SIG-M5 treated with dmso at 0.1 percent for 504 hours (cell line): Measurements from ENCODE around the gene UNC13B.
"Not testable (repeated sequence)": the region's sequence is repeated elsewhere in the genome, so short reads cannot be mapped to it uniquely, and the experiment has no call there.

ENCODE experiments used
- DNase-seq: peaks from one replicate; lab custom pipeline; 2025; ENCODE audit not compliant: unreplicated experiment; lab: John Stamatoyannopoulos, UW

The UNC13B gene

DNA sequence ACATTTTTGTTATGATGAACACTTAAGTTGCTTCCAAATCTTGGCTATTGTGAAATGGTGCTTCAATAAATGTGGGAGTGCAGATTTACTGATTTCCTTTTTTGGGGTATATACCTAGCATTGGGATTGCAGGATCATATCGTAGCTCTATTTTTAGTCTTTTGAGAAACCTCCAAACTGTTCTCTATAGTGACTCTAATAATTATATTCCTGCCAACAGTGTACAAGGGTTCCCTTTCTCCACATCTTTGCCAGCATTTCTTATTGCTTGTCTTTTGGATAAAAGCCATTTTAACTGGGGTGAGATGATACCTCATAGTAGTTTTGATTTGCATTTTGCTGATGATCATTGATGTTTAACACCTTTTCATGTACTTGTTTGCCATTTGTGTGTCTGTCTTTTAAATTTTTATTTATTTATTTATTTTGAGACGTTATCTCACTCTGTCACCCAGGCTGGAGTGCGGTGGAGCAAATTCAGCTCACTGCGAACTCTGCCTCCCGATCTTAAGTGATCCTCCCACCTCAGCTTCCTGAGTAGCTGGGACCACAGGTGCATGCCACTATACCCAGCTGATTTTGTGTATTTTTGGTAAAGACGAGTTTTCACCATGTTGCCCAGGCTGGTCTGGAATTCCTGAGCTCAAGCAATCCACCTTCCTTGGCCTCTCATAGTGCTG, 59.0 kb downstream of the UNC13B start:
- DNase-seq = no peak

DNA sequence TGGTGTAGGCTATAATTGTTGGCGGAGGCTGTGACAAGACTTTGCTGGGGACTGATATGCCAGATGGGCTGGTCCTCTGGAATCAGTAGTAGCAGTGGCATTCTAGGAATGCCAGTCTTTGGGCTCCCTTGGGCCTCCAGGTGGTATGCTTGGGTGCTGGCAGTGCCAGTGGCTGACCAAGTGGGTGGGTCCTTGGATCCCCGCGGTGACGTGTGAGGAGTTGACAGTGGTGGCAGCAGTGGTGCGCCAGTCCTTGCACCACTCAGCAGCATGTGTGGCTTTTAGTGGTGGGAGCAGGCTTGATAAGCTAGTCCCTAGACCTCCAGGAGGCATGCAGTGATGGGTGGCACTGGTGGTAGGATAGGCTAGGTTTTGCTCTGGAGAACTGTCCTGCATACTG, 63.9 kb downstream of the UNC13B start:
- no peak for DNase-seq

DNA sequence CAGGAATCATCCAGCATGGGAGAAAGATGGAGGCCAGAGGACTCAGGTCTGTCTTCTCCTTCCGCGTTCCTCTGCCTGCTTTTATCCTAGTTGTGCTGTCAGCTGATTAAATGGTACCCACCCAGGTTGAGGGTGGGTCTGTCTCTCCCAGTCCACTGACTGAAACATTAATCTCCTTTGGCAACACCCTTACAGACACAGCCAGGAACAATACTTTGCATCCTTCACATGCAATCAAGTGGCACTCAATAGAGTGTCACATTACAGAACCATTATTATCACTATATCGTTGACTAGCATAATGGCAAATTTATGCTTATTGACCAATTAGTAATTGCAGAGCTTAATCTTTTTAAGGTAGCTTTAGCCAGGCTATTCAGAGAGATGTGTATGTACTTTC, 64.8 kb downstream of the UNC13B start:
- no peak for DNase-seq

- DNase-seq = no peak
Measured at GRCh38 chr9:35227284-35227683, 65.5 kb downstream of the UNC13B start.

- DNase-seq = no peak
Measured at GRCh38 chr9:35229066-35229778, 67.4 kb downstream of the UNC13B start.

- no peak for DNase-seq
Measured at GRCh38 chr9:35229779-35230143, 68.0 kb downstream of the UNC13B start.

DNA sequence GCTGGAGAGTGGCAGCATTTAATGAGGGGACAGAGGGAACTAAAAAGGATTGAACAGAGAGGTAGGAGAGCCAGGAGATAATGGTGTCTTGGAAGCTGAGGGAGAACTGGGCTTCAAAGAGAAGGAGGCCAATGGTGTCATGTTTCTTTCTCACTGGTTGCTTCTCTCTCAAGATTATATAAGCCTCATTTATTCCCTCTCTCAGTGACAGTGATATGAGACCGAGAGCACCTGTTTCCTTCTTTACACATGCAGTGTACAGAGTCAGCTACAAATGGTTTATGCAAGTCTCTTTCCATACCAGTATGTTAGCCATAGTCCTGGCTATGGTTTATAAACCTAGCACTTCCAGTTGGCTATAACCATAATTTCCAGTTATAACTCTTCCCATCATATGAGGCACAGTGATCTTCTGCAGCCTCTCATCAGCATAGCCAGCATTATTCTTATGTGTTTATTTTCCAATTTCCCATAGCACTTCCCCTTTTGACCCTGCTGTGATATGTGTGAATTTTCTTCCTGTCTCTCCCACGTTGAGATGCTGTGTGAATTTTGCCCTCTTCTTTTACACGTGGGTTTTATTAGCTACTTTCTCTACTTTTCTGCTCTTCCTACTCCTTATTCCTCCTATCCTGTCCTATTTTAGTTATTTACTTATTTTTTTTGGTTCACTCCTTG, 71.2 kb downstream of the UNC13B start:
- DNase-seq = no peak

DNA sequence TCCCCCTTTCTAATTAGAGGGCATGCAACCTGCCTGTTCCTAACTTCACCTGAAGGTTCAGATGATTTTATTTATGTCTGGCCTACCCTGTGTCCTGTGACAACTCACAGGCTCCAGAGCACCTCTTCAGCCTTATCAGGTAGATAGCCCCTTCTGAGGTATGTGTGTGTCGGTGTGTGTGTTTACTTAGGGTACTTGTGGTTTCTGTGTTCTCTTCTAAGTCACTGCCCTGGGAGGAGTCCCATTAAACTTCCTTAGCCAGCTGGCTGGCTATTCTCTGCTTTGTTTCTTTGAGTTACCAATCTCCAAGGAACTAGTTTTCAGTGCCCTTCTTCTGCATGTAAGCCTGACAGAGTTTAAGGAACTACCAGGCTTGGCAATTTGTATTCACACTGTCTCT, 74.9 kb downstream of the UNC13B start:
- no peak for DNase-seq

GRCh38 chr9:35237311-35237710, 75.5 kb downstream of the UNC13B start:
- DNase-seq = no peak

GRCh38 chr9:35245945-35246344, 84.1 kb downstream of the UNC13B start:
- not testable (repeated sequence) for DNase-seq

GRCh38 chr9:35253075-35253474, 91.3 kb downstream of the UNC13B start:
- no peak for DNase-seq

GRCh38 chr9:35254237-35254636, 92.4 kb downstream of the UNC13B start:
- DNase-seq = no peak

DNA sequence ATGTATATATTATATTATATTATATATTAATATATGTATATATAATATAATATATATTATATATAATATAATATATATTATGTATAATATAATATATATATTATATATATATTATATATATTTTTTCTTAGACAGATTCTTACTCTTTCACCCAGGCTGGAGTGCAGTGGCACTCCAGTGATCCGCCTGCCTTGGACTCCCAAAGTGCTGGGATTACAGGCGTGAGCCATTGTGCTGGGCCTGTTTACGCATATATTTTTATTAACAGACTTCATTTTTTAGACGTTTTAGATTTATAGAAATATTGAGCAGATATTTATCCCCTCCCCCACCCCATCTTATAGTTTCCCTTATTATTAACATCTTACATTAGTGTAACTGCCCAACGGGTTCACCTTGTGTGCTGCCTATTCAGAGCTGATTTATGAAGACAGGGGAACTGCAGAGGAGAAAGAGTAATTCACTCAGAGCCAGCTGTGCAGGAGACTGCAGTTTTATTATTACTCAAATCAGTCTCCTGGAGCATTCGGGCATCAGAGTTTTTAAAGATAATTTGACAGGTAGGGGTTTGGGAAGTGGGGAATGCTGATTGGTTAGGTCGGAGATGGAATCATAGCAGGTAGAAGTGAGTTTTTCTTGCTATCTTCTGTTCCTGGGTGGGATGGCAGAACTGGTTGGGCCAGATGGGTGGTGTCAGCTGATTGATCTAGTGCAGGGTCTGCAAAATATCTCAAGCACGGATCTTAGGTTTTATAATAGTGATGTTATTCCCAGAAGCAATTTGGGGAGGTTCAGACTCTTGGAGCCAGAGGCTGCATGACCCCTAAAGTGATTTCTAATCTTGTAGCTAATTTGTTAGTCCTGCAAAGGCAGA, 93.4 kb downstream of the UNC13B start:
- DNase-seq = no peak

- DNase-seq = peak; percentile 34
Measured at GRCh38 chr9:35257986-35258659, 96.3 kb downstream of the UNC13B start.

- peak; percentile 39 for DNase-seq
Measured at GRCh38 chr9:35258660-35259474, 97.1 kb downstream of the UNC13B start.

DNA sequence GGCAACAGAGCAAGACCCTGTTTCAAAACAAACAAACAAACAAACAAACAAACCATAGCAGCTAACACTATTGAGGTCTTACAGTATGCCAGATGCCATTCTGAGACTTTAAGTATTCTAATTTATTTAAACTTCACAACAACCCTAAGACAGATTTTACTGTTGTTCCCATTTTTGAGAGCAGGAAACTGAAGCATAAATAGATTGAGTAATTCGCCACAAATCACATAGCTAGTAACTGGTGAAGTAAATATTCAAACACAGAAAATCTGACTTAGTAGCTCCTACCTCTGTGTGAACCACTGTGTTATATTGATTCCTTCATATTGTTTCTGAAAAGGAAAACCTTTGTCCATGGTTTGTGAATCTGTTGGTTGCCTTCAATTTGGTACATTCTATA, 98.4 kb downstream of the UNC13B start:
- DNase-seq = no peak

- no peak for DNase-seq
Measured at GRCh38 chr9:35262064-35262463, 100.3 kb downstream of the UNC13B start.

DNA sequence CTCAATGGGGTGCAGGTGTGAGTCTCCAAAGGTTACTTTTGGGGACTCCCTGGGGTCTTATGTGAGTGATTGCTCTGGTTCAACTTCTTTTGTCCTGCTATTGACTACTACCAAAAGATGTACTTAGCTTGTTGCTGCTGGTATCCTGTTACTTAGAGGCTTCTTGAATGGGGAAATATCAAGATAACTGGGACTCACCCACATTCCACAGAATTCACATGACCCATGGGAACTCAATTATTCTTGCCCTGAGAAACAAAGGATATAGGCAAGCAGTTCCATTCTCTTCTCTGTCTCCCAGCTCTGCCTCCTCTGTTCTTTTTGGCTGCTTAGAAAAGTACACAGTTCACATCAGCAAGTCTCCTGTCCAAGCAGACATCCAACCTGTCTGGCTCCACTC, 105.9 kb downstream of the UNC13B start:
- DNase-seq = no peak

GRCh38 chr9:35269919-35270318, 108.1 kb downstream of the UNC13B start:
- DNase-seq = no peak

DNA sequence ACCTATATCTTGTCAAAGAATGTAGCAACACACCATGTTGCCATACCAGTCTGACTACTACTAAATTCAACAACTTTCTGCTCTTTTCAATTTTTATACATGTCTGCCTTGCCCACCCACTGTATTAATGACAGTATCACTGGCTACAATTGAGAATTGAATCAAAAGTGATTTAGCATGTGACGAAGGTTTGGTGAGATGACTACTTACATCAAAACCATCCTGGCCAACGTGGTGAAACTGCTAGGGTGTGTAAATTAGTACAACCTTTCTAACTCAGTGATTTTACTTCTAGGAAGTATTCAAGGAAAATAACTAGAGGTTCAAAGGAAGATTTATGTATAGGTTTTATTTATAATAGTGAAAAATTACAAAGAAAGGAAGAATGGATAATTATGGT, 109.8 kb downstream of the UNC13B start:
- no peak for DNase-seq
